NCI-H2171 (cell line): Measurements from ENCODE around the gene ENTPD8.

Source experiments
- DNase-seq: peaks from one replicate; lab custom pipeline; 2025; lab: John Stamatoyannopoulos, UW

The ENTPD8 gene

DNA sequence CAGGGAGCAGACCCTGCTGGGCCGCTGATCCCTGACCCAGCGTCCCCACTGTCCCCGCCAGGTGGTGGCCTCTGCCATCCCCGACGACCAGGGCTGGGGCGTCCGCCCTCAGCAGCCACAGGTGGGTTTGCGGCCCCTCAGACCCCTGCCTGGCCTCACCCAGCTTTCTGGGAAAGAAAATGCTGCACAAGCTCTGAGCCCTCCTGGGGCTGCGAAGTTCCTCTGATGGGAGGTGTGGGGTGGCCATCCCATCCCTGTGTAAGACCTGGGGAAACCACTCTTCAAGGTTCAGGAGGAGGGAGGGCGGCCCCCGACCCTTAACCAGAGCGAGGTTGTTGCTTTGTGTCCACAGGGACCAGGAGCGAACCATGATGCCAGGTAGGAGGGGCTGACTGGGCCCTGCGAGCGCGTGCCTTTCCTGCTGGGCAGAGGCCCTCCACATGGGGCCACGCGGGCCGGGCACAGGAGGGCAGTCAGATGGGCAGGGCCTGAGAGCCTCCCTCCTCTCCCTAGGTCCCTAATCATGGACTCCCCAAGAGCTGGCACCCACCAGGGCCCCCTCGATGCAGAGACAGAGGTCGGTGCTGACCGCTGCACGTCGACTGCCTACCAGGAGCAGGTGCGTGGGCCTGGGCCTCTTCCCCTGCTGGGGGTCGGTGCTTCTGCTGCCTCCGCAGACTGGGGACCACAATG lies 10.3 kb downstream of the ENTPD8 start:
- DNase-seq: no peak

DNA sequence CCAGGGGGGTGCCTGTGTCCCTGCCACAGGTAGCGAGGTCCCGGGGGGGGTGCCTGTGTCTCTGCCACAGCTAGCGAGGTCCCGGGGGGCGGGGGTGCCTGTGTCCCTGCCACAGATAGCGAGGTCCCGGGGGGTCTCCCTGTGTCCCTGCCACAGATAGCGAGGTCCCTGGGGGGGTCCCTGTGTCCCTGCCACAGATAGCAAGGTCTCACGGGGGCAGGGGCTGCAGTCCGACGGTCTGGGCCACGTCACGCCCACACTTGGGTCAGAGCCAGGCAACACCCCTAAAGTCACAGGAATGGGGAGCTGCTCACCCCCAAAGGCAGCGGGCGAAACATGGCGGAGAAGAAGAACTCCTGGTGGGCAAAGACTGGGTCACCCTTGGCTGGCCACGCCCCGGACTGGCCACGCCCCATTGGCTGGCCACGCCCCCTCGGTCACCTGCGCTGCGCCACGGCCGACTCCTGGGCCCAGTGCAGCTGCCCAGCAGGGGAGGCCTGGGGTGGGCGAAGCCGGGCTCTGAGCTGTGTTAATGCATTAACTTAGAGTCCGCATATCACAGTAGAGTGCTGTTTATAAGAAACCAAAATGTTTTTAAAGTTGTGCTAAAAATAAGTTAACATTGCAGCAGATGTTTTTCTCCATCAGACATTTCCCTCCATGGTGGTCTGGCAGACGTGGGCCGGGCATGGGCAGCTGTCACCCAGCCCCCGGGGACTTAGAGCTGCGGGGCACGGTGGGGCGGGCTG lies 11.0 kb downstream of the ENTPD8 start:
- DNase-seq: peak; percentile 37

DNA sequence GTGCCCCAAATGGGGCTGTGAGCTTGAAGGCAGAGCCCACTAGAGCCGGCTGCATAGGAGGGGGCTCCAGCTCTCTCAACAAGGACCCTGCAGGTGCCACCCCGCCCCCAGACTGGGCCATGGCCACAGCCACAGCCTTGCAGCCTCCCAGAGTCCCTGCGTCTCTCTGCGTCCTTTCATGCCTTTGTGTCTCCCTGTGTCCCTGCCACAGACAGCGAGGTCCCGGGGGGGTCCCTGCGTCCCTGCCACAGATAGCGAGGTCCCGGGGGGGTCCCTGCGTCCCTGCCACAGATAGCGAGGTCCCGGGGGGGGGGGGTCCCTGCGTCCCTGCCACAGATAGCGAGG lies 11.6 kb downstream of the ENTPD8 start:
- DNase-seq: no peak

DNA sequence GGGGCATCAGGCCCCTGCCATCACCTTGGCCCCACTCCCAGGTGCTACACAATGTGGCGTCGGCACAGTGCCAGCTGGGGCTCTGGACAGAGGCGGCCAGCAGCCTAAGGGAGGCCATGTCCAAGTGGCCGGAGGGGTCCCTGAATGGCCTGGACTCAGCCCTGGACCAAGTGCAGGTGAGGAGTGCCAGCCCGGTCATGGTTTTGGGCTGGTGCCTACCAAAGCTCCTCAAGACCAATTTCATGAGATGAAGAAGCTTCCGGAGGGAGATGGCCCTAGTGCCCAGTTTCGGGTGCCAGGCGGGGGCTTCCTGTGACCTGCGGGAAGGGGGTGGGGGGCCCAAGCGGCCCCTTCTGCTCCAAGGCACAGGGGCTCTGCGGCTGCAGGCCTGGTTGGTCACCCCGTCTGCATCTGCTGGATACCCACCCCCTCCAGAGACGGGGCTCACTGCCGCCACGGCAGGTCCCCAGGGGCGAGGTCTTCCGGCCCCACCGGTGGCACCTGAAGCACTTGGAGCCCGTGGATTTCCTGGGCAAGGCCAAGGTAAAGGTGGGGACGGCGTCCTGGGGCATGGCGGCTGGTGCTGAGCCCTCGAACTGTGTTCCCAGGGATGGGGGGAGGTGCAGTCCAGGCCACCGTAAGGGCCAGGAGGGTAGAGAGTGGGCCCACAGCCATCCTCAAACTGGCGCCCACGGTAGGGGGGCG lies 12.2 kb downstream of the ENTPD8 start:
- DNase-seq: no peak

DNA sequence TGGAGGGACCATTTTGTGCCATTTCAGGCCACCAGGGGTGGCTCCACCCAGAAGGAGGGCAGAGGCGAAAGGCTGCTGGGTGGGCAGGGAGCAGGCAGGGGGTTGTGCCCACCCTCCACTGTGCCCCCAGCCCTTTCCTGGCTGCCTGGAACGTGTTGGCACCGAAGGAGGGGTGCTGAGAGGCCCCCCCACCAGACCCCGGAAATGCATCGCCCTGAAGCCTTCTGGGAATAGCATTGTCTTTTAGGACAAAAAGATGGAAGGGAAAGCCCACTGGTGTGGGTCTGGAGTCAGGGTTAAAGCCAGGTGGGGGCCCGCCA lies 12.9 kb downstream of the ENTPD8 start:
- no peak for DNase-seq

- no peak for DNase-seq
Measured at GRCh38 chr9:137427454-137428310, 13.5 kb downstream of the ENTPD8 start.

- no peak for DNase-seq
Measured at GRCh38 chr9:137426018-137426681, 15.0 kb downstream of the ENTPD8 start.

- DNase-seq: no peak
Measured at GRCh38 chr9:137423514-137424291, 17.5 kb downstream of the ENTPD8 start.

DNA sequence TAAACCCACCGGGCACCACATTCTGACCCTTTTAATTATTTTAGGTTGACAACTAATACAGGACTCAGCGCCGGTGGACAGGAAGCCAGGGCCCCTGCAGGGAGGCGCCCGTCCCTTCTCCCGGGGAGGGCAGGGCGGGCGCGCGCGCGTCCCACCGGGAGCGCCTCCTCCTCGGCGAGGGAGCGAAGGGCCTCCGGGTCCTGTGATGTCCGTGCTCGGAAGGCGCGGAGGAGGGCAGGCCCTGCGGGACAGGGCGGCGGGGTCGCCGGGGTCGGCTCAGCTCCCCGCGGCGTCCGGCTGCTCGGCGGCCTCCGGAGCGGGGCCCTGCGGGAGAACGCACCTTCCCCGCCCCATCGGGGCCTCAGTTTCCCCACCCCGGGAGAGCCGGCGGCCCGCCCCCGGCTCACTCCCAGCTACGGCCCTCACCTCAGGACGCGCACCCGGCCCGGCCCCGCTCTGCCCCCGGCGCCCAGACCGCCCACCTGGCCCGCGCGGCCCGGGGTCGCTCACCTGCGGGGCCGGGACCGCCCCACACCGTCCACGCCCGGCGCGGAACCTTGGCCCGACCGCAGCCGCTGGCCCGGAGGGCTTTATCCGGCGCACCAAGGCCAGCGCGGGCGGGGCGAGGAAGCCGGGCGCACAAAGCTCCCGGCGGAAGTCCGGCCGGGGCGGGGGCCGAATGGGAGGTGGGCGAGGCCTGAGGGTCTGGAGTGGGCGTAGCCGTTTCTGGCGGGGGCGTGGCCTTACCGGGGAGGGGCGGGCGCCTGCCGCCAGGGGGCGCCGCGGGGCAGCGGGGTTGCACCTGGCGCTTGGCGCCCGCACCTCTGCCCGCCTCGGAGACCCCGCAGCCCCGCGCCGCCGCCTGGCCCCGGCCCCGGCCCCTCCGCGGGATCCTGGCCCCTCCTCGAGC lies 18.3 kb downstream of the ENTPD8 start, which contains the start of the genes EXD3 and NOXA1:
Gene EXD3 (minus strand): TSS at position 559 of the 910 bp plus-strand sequence. CDS start 27,805 bp downstream, outside the sequence.
Gene NOXA1 (plus strand): TSS at position 790 of the 910 bp plus-strand sequence. CDS start 137 bp downstream, outside the sequence.
- DNase-seq: peak; percentile 97

GRCh38 chr9:137421838-137422603 lies 19.1 kb downstream of the ENTPD8 start:
- no peak for DNase-seq

- no peak for DNase-seq
Measured at GRCh38 chr9:137417161-137418021, 23.8 kb downstream of the ENTPD8 start.

DNA sequence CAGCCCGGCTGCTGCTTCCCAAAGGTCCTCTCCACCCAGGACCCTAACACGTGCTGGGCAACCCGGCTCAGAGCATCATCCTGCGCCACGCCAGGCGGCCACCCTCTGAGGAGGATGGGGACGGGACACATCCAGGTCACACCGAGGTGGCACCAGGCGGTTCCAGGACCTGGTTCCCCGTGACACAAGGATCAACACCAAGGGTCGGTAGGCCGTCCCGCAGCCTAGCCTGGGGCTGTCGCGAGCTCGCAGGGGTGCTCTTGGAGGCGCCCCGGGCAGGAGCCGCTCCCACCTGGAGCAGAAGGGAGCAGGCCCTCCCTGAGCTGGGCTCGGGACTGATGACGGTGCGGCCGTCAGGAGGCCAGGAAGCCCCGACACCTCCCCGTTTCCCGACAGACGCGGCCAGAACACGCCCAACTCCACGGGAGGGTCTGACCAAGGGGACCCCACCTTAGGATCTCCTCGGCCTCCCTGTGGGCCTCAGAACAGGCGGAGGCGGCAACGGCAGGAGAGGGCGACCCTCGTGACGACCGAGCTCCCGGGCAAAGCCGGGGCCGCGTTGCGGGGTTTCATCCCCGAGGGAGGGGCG lies 24.5 kb downstream of the ENTPD8 start:
- no peak for DNase-seq

DNA sequence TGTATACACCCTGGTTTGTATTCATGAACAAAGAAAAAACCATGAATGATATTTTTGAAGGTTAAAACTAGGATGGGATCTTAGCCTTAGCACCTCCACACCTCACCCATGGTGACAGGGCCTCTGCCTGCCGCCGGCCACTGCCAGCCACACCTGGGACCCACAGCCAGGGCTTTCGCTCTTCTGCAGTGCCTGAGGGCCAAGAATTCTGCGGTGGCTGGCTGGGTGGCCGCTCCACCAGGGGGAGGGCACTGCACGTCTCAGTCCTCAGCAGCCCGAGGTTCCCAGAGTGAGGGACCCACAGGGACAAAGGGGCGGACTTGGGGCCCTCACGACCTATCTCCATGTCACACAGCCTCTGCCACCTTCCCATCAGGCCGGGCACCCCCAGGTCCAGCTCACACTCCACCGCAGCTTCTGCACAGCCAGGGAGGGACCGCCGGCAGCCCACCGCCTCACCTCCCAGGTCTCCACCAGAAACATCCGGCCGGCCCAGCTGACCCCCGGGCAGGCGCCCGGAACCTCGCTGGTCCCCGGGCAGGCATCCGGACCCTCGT lies 25.1 kb downstream of the ENTPD8 start:
- no peak for DNase-seq

GRCh38 chr9:137415451-137415850 lies 25.7 kb downstream of the ENTPD8 start:
- DNase-seq: no peak

DNA sequence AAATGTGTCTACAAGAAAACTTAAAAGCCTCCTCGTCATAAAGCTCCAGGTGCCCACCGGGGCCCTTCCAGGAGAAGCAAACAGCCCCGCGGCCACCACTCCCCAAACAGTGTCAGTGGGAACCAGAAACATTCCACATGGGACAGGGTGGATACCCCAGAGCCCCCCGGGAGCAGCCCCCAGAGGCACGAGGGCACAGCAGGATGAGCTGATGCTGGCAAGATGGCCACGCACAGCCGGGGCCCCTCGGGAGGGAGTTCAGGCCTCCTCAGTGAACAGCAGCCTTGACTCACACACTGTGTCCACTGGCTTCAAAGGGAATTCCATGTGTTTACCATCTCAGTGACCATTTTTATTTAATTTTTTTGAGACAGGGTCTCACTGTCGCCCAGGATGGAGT lies 28.7 kb downstream of the ENTPD8 start:
- no peak for DNase-seq

- DNase-seq: no peak
Measured at GRCh38 chr9:137411645-137412380, 29.3 kb downstream of the ENTPD8 start.
